IPS DF 6.9 (cell line): ENCODE results near the gene SNHG17.
"Not testable (repeated sequence)": the region's sequence is repeated elsewhere in the genome, so short reads cannot be mapped to it uniquely, and the experiment has no call there.

Experiments
- DNase-seq: peaks from one replicate; pipeline ENCODE4 v3.0.0-alpha.2; 2013; ENCODE audit warnings: low read depth, low spot score
- H3K27ac ChIP-seq: one replicate; pipeline ENCODE4 v1.5.1; 2013; ENCODE audit warnings: low read length, control low read depth
- H3K27me3 ChIP-seq: 2 replicates; pipeline ENCODE4 v1.6.1; 2013; ENCODE audit warnings: mild to moderate bottlenecking, low read length; ENCODE audit not compliant: control insufficient read depth, insufficient read depth
- H3K36me3 ChIP-seq: 2 replicates; pipeline ENCODE4 v1.6.1; 2013; ENCODE audit warnings: low read length; ENCODE audit not compliant: control insufficient read depth, insufficient read depth
- H3K4me1 ChIP-seq: 2 replicates; pipeline ENCODE4 v1.6.1; 2013; ENCODE audit warnings: low read length; ENCODE audit not compliant: control insufficient read depth, insufficient read depth
- H3K4me3 ChIP-seq: 2 replicates; pipeline ENCODE4 v1.5.1; 2013; ENCODE audit warnings: mild to moderate bottlenecking, low read length
- H3K9me3 ChIP-seq: 2 replicates; pipeline ENCODE4 v1.6.1; 2013; ENCODE audit warnings: low read length, inconsistent platforms; ENCODE audit not compliant: control insufficient read depth, insufficient read depth
- WGBS: extraction: QIAGEN DNeasy Blood & Tissue Kit; methylation state at CpG from one replicate; pipeline ENCODE4 v1.1.7; 2013; ENCODE audit warnings: mixed read lengths, missing lambda C conversion rate; ENCODE audit not compliant: insufficient read length, insufficient coverage; 5-methylcytosine and 5-hydroxymethylcytosine counted together

The SNHG17 gene

GRCh38 chr20:38433304-38433972 is 1.7 kb downstream of the SNHG17 start:
- no peaks in the 10 kb centered on the region for H3K9me3 ChIP-seq
- H3K36me3 ChIP-seq, result peaks cover 52% of the 10 kb centered on the region
- H3K27ac ChIP-seq, result no peak overlapping the region
- no CpG with 5 or more reads among the region's 9 CpGs for WGBS
- no peaks in the 10 kb centered on the region; the same call in 1 of the 2 replicates for H3K4me1 ChIP-seq
- H3K4me3 ChIP-seq, result peak overlapping the region; percentile 80; the same call in 1 of the 2 replicates
- no peaks in the 10 kb centered on the region for H3K27me3 ChIP-seq
- DNase-seq, result no peak

DNA sequence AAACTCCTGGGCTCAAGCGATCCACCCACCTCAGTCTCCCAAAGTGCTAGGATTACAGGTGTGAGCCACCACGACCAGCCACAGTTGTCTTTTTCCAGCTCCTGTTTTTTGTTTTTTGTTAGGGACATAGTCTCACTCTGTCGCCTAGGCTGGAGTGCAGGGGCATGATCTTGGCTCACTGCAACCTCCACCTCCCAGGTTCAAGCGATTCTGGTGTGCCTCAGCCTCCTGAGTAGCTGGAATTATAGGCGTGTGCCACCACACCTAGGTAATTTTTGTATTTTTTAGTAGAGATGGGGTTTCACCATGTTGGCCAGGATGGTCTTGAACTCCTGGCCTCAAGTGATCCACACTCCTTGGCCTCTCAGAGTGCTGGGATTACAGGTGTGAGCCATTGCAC is 2.3 kb downstream of the SNHG17 start:
- peaks cover 57% of the 10 kb centered on the region for H3K36me3 ChIP-seq
- DNase-seq, H3K9me3 ChIP-seq, H3K27me3 ChIP-seq, H3K27ac ChIP-seq, H3K4me3 ChIP-seq, H3K4me1 ChIP-seq: not testable (repeated sequence)
- WGBS, result no CpG with 5 or more reads among the region's 5 CpGs

DNA sequence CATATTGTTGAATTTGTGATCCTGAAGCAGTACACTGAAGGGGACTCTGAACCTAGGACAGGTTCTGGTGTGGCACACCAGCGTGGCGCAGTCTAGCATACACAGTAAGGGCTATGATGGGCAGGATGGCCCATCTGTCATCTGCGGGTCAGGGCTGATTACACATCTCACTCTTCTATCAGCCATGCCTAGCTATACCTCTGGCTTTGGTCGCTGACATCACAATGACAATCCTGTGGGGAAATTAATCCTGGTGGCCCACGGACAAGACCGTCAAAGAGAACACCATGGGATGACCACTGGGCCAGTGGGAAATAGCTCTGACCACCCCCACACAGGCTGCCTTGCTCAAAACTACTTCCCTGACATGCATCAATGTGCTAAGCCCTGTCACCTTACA is 2.8 kb downstream of the SNHG17 start:
- Histone ChIP-seq H3K4me3 (no peak overlapping the region), H3K36me3 (peaks cover 63% of the 10 kb centered on the region), H3K27ac (no peak overlapping the region), H3K9me3 (no peaks in the 10 kb centered on the region), H3K4me1 (no peaks in the 10 kb centered on the region; the same call in 1 of the 2 replicates), H3K27me3 (no peaks in the 10 kb centered on the region)
- no peak for DNase-seq
- no CpG with 5 or more reads among the region's 6 CpGs for WGBS

DNA sequence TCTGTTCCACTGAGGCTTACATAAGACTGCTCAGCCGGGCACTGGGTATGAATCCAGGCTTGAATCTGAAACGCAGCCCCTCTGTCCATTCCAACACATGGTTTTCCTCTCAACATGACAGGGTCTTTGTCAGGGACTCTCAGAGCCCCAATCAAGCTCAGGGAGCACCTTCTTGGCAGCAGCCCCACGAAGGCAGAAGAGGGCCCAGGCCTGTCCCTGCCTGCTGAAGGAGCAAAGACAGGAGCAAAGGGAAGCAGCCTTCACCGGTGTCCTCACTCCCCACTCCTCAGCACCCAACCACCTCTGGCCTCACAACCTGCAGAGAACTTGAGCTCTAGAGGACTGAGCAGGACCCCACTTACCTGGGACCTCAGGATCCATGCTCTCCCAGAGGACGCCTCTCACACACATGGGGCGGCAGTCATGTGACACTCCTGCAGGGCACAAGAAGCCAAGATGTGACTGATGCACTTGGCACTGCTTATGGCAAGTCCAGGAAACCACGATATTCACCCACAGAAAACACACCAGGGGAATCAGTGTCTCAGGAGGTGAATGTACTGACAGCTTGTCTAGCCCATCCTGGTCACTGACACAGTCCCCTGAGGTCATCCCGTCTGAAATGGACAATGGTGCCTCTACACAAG is 4.3 kb downstream of the SNHG17 start:
- Histone ChIP-seq H3K27ac (no peak overlapping the region), H3K4me3 (no peak overlapping the region), H3K9me3 (no peaks in the 10 kb centered on the region), H3K4me1 (no peaks in the 10 kb centered on the region; the same call in 1 of the 2 replicates), H3K27me3 (no peaks in the 10 kb centered on the region), H3K36me3 (peaks cover 77% of the 10 kb centered on the region)
- DNase-seq, result no peak
- WGBS, result no CpG with 5 or more reads among the region's 8 CpGs

DNA sequence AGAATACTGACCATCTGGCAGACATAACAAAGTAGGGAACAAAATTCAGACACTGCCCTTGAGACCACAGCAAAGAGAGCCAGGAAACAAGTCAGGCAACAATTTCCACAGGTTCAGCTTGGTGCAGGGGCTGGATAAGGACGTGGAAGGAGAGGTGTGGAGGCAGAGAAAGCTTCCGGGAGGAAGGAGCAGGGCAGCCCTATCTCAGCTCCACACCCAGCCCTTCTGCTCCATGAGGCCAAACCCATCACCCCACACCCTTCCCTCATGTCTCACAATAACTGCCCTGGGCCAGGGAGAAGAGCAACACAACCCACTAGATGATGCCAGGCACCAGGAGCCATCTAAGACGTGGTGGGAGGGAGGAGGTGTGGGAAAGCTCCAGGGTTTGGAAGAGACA is 5.8 kb downstream of the SNHG17 start:
- Histone ChIP-seq H3K9me3 (no peaks in the 10 kb centered on the region), H3K27ac (no peak overlapping the region), H3K4me1 (no peaks in the 10 kb centered on the region; the same call in 1 of the 2 replicates), H3K27me3 (no peaks in the 10 kb centered on the region), H3K36me3 (peaks cover 91% of the 10 kb centered on the region), H3K4me3 (no peak overlapping the region)
- no CpG with 5 or more reads among the region's 3 CpGs for WGBS
- no peak for DNase-seq

GRCh38 chr20:38428800-38429199 is 6.3 kb downstream of the SNHG17 start:
- WGBS, result no CpG with 5 or more reads among the region's 3 CpGs
- Histone ChIP-seq H3K27ac (no peak overlapping the region), H3K4me1 (no peaks in the 10 kb centered on the region; the same call in 1 of the 2 replicates), H3K27me3 (no peaks in the 10 kb centered on the region), H3K36me3 (peaks cover 88% of the 10 kb centered on the region), H3K9me3 (no peaks in the 10 kb centered on the region), H3K4me3 (no peak overlapping the region)
- no peak for DNase-seq

DNA sequence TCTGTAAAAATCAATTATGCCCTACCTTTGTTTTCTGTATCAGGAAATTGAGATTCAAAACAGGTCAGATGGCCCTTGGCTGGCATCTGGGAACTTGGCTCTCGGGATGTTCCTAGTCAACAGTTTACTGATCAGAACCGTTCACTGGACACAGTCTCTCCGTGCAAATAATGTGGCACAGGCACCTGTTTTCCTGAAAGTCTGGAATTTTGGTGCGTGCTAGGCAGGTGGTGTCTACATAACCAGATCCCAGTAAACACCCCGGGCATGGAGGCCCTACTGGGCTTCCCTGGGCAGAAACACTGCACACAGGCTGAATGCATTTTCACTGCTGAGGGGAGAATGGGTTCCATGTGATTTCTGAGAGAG is 7.5 kb downstream of the SNHG17 start:
- peaks cover 77% of the 10 kb centered on the region for H3K36me3 ChIP-seq
- H3K9me3 ChIP-seq, result no peaks in the 10 kb centered on the region
- no peak for DNase-seq
- no peak overlapping the region for H3K4me3 ChIP-seq
- no peaks in the 10 kb centered on the region for H3K27me3 ChIP-seq
- H3K27ac ChIP-seq, result no peak overlapping the region
- no CpG with 5 or more reads among the region's 5 CpGs for WGBS
- no peaks in the 10 kb centered on the region for H3K4me1 ChIP-seq

DNA sequence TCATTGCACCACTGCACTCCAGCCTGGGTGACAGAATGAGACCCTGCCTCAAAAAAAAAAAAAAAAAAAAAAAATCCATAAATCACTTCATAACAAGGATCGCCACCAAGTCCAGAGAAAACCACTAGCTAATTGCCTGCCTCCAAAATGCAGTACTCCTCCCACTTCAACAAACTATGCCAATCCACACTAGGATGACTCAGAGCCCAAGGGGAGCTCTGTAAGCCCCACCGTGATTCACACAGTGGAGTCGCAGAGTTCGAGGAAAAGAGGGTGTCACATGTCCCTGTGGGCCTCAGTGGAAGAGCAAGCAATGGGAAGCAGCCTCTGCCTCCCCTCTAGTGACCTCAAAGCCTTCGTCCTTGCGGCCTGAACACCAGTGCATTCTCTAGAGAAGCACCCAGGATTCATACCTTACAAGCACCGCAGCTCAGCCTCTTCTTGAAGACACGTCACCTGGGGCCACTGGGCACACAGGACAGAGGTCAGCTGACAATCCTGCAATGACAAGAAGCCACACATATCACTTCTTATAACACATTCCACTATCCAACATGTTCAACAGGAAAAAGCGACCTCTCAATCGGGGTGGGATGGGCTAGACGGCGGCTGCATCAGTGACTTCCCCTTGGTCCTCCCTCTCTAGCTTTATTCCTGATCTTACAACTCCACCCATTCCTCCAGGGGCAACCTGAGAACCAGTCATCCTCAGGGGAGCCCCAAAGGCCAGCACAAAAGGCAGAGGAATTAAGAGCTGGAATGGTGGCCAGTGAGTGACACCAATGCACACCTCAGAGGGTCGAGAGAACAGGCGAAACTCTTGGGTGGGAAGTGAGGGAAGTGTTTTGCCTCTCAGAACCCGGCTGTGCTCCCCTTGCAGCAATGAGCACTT is 8.9 kb downstream of the SNHG17 start:
- WGBS, result no CpG with 5 or more reads among the region's 15 CpGs
- Histone ChIP-seq H3K4me1 (no peaks in the 10 kb centered on the region), H3K27me3 (no peaks in the 10 kb centered on the region), H3K36me3 (peaks cover 76% of the 10 kb centered on the region), H3K27ac (no peak overlapping the region), H3K9me3 (no peaks in the 10 kb centered on the region), H3K4me3 (no peak overlapping the region)
- no peak for DNase-seq

GRCh38 chr20:38424401-38424800 is 10.7 kb downstream of the SNHG17 start:
- H3K27me3 ChIP-seq, result no peaks in the 10 kb centered on the region
- no peak overlapping the region for H3K4me3 ChIP-seq
- DNase-seq, result no peak
- H3K4me1 ChIP-seq, result no peaks in the 10 kb centered on the region
- no peak overlapping the region for H3K27ac ChIP-seq
- H3K36me3 ChIP-seq, result peaks cover 83% of the 10 kb centered on the region
- H3K9me3 ChIP-seq, result no peaks in the 10 kb centered on the region
- no CpG with 5 or more reads among the region's 1 CpG for WGBS

DNA sequence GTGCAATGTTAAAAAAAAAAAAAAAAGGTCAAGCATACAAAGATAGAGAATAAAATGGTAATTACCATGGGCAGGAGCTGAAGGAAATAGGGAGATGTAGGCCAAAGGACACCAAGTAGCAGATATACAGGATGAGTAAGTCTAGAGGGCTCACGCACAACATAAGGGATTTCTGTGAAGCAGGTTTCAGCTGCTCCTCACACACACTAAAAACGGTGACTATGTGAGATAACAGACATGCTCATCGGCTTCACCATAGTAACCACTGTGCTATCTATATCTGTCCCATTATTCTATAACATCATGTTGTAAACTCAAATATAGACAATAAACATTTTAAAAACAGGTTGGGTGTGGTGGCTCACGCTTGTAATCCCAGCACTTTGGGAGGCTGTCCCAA is 11.6 kb downstream of the SNHG17 start:
- WGBS, result no CpG with 5 or more reads among the region's 4 CpGs
- H3K9me3 ChIP-seq, result no peaks in the 10 kb centered on the region
- no peak overlapping the region for H3K4me3 ChIP-seq
- no peak for DNase-seq
- H3K27me3 ChIP-seq, result no peaks in the 10 kb centered on the region
- H3K27ac ChIP-seq, result no peak overlapping the region
- no peaks in the 10 kb centered on the region for H3K4me1 ChIP-seq
- H3K36me3 ChIP-seq, result peaks cover 79% of the 10 kb centered on the region
